IPS-18c (cell line): ENCODE data around the gene CACNA1E.

ENCODE experiments used
- H3K4me3 ChIP-seq: 2 replicates; pipeline ENCODE4 v1.7.0; 2013; ENCODE audit warnings: low read depth, mild to moderate bottlenecking, low read length, moderate library complexity; ENCODE audit not compliant: insufficient read depth
- H3K9me3 ChIP-seq: one replicate; pipeline ENCODE4 v1.6.1; 2013; ENCODE audit warnings: mild to moderate bottlenecking, low read length, moderate library complexity; ENCODE audit not compliant: control insufficient read depth, insufficient read depth

Gene CACNA1E

DNA sequence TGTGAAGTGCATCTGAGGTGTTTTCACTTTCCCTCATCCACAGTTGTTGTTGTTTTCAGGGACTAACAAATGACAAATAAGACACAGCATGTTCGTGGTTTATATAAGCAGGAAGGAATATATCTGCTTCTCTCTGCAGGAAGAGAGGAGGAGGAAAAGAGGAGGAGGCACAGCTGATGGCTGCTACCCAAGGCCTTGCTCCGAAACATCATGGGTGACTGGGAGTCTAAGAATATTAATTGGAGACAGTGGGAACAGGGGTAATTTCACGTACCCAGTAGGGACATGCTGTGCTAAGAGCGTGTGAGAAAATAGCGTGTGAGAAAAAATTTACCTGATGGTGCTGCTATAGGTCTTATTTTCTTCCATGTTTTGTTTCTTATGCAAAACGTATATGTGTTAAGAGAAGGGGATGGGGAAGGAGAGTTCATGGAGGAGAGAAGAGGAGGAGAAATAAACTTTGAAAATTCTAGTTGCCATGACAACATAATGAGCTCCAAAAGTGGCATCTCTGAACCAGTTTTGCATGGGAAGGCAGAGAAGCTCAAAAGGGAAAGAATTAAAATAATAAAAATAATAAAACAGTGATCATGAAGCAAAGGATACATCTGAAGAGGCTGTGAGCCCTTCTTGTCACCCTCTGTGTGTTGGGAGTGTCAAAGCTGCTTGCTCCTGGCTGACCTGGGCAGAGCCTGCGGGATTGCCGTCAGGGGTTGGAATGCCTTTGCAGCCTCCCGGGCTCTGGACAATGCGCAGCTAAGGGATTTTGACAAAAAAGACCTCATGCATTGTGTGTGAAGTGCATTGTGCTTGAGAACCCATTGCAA, 192.0 kb downstream of the CACNA1E start:
- H3K9me3 ChIP-seq, result no peaks in the 10 kb centered on the region
- no peak overlapping the region for H3K4me3 ChIP-seq

GRCh38 chr1:181675918-181676190, 192.5 kb downstream of the CACNA1E start:
- Histone ChIP-seq H3K4me3 (no peak overlapping the region), H3K9me3 (no peaks in the 10 kb centered on the region)

DNA sequence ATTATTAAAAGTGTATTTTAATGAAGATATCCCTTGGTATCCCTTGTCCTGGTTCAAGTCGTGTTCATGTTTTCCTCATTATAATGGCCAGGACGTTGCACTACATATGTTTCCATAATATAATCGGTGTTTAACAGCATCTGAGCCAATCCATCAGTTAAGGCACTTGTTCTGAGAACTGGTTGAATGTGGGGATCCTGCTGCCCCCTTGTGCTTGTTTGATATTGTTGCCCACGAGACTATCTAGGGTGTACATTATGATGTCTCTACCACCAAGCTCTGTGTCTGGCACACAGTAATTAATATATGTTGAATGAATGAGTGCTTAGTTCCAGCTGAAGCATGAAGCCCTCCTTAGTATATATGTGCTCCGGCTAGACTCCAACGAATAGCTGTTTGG, 193.0 kb downstream of the CACNA1E start:
- Histone ChIP-seq H3K9me3 (no peaks in the 10 kb centered on the region), H3K4me3 (no peak overlapping the region)

DNA sequence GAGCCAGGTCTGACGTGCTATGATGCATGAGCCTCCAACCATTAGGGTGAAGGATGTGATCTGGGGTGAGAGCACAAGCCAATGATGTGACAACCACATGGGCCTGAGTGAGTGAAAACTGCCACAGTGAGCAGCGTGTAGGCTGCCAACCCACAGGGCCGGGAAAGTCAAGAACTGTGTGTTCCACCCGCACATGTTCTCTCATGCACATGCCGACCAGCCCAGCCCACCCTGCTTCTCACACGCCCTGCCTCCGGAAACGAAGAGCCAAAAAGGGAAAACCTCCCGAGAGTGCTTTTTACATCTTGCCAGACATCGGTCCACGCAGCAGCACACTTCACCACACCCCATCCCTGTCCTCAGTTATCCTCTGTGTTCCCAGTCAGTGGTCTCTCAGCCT, 197.0 kb downstream of the CACNA1E start:
- Histone ChIP-seq H3K4me3 (no peak overlapping the region), H3K9me3 (no peaks in the 10 kb centered on the region)

- H3K4me3 ChIP-seq, result no peak overlapping the region
- H3K9me3 ChIP-seq, result no peaks in the 10 kb centered on the region
Observed at GRCh38 chr1:181680871-181681270, 197.6 kb downstream of the CACNA1E start.

- Histone ChIP-seq H3K9me3 (no peaks in the 10 kb centered on the region), H3K4me3 (no peak overlapping the region)
Observed at GRCh38 chr1:181685211-181685610, 201.9 kb downstream of the CACNA1E start.

DNA sequence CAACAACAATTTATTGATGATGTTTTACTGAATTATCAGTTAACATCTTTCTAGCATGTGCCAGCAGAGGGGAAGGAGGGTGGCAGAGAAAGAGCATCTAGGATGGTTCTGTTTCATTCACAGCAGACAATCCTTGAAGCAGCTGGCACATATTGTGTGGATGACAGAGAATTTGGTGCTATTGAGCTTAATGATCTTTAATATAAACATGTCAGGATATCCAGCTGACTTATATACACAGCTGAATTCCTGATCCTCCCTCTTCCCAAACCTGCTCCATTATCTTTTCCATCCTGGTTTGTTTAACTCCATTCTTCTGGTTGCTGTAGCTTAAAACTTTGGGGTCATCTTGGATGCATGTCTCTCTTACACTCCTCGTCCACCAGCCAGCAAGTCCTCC, 218.6 kb downstream of the CACNA1E start:
- no peak overlapping the region for H3K4me3 ChIP-seq
- no peaks in the 10 kb centered on the region for H3K9me3 ChIP-seq

DNA sequence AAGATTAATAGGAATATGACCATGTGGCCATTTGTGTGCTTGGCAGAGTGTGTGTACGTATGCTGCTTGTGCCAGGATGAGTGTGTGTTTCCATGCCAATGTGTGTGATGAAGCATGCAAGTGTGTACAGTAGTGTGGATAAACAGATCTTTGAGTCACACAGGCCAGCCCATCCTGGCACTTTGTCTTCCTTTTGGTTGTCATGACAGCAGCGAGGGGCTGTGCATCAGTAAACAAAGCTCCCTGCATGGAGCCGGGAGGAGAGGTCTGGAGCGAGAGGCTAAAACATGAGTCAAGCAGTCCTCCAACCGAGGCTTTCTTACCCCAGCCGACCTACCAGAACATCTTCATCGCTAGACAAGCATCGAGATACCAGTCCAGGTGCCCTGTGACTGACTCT, 221.2 kb downstream of the CACNA1E start:
- Histone ChIP-seq H3K4me3 (no peak overlapping the region), H3K9me3 (no peaks in the 10 kb centered on the region)

DNA sequence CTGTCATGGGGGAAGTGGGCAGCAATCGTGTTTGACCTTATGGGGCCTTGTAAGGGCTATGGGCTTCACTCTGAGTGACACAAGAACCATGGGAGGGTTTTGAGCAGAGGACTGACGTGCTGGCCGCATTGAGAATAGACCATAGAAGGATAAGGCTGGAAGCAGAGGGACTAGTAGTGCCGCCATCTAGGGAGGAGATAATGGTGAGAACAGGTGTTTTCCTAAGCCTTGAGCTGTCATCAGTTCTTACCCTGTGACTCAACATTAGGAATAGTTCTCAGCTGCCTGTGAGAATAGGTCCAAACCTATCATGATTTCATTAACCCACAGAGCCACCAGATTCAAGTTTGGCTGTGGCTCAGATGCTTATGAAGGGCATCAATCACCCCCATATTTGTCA, 228.5 kb downstream of the CACNA1E start:
- Histone ChIP-seq H3K4me3 (no peak overlapping the region), H3K9me3 (no peaks in the 10 kb centered on the region)

DNA sequence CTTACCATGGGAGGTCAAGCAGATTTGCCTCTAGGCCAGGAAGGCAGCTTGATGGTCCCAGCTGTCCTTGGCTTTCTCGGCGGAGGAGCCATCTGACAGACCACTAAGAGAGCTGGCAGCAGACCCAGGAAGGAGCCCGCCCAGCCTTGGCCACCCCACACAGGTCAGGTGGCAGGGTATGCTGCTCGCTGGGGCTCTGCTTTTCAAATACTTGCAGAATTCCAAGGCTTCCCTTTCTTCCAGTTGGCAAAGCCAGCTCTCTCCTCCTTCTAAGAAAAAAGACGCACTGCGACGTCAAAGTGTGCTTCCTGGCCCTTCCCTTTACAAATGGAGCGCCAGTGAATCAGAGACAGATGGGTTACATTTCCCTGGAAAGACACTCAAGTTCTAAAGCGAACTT, 229.4 kb downstream of the CACNA1E start:
- no peaks in the 10 kb centered on the region for H3K9me3 ChIP-seq
- H3K4me3 ChIP-seq, result no peak overlapping the region

- Histone ChIP-seq H3K9me3 (no peaks in the 10 kb centered on the region), H3K4me3 (no peak overlapping the region)
Observed at GRCh38 chr1:181714428-181714827, 231.1 kb downstream of the CACNA1E start.

DNA sequence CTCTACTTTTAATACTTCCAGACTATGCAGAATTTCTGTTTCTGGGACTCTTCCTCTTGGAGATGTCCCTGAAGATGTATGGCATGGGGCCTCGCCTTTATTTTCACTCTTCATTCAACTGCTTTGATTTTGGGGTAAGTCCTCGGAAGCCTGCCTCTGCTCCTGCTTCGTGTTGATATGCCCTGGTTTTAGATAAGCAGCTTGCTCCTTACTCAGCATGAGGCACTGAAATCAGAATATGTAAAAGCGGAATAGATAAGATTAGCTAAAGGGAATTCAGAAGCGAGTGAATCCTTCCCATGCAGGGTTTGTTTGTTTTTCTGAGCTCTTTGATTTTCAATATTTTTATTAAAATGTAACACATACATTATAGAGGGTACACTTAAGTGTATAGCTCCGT, 234.7 kb downstream of the CACNA1E start:
- no peak overlapping the region for H3K4me3 ChIP-seq
- no peaks in the 10 kb centered on the region for H3K9me3 ChIP-seq

DNA sequence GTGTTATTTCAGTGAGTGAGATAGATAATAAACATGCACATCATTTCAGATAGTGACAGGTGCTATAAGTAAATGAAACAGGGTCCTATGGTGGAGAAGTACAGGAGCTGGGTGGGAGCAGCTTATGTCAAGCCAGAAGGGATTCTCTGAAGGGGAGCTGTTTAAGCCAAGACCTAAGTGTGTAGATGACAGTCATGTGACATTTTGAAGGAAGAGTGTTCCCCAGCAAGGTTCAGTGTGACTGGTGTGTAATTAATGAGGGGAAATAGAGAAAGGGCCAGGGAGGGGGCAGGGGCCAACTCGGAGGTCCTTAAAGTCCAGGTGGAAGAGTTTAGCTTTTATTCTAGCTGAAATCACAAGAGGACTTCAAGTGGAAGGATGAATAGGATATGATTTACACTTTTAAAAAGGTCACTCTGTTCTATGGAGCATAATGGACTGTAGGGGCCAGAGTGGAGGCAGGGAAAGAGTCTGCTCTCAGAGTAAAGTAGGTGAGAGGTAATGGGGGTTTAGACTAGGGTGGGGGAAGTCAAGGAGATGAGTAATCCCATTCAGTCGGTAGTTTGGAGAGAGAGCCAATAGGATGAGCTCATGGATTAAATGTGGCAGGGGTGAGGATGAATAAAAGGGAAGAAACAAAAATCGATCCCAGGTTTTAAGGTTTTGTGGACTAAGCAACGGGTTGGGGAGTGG, 243.1 kb downstream of the CACNA1E start:
- H3K9me3 ChIP-seq, result no peaks in the 10 kb centered on the region

GRCh38 chr1:181730606-181731005, 247.3 kb downstream of the CACNA1E start:
- Histone ChIP-seq H3K4me3 (no peak overlapping the region), H3K9me3 (no peaks in the 10 kb centered on the region)

More for the DNA sequence above, 243.1 kb downstream of the CACNA1E start:
- H3K4me3 ChIP-seq, result no peak overlapping the region

- no peaks in the 10 kb centered on the region for H3K9me3 ChIP-seq
- H3K4me3 ChIP-seq, result no peak overlapping the region; the same call in 1 of the 2 replicates
Observed at GRCh38 chr1:181732218-181732990, 249.1 kb downstream of the CACNA1E start.

GRCh38 chr1:181733486-181733885, 250.2 kb downstream of the CACNA1E start:
- Histone ChIP-seq H3K4me3 (no peak overlapping the region), H3K9me3 (no peaks in the 10 kb centered on the region)

DNA sequence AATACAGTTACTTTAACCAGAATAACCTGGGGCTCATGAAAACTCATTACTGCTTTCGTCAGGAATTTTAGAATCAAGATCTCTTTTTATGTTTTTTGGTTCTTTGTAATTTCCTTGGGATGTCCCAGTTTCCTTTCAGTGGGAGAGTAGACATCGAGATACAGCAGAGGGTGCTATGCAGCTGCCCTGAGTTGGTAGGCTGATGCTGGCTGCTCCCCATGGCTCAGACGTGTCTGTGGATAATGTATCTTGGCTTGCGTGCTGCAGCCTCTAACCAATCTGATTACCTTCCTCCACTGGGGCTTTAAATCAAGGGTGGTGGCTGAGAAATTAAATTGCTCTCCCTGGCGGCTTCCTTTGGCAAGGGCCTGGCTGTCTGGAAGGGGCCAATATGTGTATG, 253.7 kb downstream of the CACNA1E start:
- Histone ChIP-seq H3K4me3 (no peak overlapping the region), H3K9me3 (no peaks in the 10 kb centered on the region)

DNA sequence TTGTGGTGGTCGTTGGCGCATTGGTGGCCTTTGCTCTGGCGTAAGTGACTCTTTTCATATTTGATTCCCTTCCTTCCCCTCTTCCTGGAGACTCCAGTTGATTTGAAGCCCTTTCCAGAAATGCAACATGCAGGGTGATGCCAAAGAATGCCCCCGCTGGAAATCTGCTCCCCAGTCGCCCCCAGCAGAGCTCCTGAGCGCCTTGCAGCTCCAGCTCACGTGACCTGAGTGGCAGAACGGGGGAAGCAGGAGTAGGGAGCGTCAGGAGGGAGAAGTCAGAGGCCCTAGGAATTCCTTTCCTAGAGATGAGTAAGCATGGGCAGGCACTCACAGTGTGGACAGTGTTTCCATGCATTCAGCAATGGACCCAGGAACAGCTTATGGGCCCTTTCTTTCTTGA, 255.9 kb downstream of the CACNA1E start:
- Histone ChIP-seq H3K4me3 (no peak overlapping the region), H3K9me3 (no peaks in the 10 kb centered on the region)
